GM18951 (cell line): ENCODE measurements around the gene SNX11.
"Not testable (repeated sequence)": the region's sequence is repeated elsewhere in the genome, so short reads cannot be mapped to it uniquely, and the experiment has no call there.

Experiments
- POLR2A ChIP-seq: IDR thresholded peaks from 4 replicates; pipeline ENCODE4 v1.6.1; 2011; ENCODE audit warnings: mild to moderate bottlenecking; ENCODE audit not compliant: insufficient read length, insufficient read depth; ENCODE audit errors: extremely low read depth
- in situ Hi-C: fragments of 300-500 bp; cut with MboI; formaldehyde crosslinking; loops from one replicate; pipeline ENCODE4 v1.12.0; 2022; ENCODE audit warnings: low sequenced_read_pairs, mixed read lengths, inconsistent platforms; ENCODE audit not compliant: unreplicated experiment

The SNX11 gene

DNA sequence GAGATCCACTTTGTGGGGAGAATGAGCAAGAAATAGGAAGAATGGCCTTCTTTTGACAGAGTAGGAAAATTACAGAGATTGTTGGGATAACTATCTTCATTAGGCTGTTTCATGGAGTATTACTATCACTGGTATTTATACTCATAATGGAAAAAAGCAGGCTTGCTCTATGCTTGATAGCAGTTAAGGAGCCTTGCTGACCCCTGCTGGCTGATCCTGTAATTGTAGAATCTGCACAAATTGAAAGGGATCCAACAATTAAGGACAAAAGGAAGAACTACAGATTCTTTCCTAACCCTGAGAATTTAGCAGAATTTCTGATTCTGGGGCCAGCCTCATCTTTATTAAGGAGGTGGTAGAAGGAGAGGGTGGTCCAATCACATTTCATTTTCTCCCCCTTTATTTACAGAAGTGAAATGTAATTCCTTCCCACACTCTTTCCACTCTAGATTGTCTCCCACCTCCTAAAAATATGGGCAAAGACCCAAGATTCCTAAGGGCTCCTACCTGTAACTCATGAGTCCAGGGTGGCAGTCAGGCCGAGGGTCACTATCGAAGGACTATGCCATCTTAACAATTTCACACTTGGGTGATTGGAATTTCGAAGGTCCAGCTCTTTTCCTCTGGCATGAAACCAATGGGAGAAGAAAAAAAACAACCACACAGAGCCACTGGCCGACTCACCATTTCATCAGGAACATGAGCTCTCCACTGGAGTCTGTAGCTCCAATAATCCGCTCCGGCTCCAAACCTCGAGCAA is 33.1 kb upstream of the SNX11 start:
- no peak for TF ChIP-seq POLR2A
- in situ Hi-C loops, result no loop called here

DNA sequence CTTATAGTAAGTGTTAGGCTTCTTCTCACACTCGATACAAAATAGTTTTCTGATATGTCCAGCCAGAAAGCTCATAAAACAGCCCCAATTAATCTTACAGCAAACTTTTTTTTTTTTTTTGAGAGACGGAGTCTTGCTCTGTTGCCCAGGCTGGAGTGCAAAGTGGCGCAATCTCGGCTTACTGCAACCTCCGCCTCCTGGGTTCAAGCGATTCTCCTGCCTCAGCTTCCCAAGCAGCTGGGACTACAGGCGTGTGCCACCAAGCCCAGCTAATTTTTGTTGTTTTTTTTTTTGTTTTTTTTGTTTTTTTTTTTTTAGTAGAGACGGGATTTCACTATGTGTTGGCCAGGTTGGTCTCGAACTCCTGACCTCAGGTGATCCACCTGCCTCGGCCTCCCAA is 30.4 kb upstream of the SNX11 start:
- in situ Hi-C loops, result not testable (repeated sequence)

GRCh38 chr17:48081858-48082257 is 25.7 kb upstream of the SNX11 start:
- TF ChIP-seq POLR2A, result no peak
- in situ Hi-C loops, result no loop called here

DNA sequence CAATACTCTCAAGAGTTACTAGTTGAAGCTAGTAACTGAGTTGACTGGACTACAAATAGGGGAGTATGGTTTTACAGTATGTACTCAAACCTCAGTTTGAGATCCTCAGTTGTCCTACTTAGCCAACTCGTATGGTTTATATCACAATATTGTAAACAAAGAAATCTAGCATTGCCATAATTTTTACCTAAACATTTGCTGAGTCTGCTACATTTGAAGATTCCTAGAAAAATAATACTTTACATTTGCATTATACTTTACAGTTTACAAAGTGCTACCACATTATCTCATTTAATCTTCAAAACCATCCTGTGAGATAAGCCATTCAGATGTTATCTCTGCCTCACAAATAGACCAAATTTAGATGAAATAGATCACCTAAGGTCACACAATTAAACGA is 22.6 kb upstream of the SNX11 start:
- in situ Hi-C loops, result no loop called here
- TF ChIP-seq POLR2A, result no peak

GRCh38 chr17:48093341-48094045 is 14.1 kb upstream of the SNX11 start:
- TF ChIP-seq POLR2A, result no peak
- in situ Hi-C loops, result no loop called here

GRCh38 chr17:48095611-48096010 is 12.0 kb upstream of the SNX11 start:
- TF ChIP-seq POLR2A, result no peak
- in situ Hi-C loops, result no loop called here

- in situ Hi-C loops, result no loop called here
Observed at GRCh38 chr17:48100160-48100559, 7.4 kb upstream of the SNX11 start.

GRCh38 chr17:48100591-48101011 is 7.0 kb upstream of the SNX11 start:
- in situ Hi-C loops, result no loop called here
- no peak for TF ChIP-seq POLR2A

More at GRCh38 chr17:48100160-48100559, 7.4 kb upstream of the SNX11 start:
- no peak for TF ChIP-seq POLR2A

DNA sequence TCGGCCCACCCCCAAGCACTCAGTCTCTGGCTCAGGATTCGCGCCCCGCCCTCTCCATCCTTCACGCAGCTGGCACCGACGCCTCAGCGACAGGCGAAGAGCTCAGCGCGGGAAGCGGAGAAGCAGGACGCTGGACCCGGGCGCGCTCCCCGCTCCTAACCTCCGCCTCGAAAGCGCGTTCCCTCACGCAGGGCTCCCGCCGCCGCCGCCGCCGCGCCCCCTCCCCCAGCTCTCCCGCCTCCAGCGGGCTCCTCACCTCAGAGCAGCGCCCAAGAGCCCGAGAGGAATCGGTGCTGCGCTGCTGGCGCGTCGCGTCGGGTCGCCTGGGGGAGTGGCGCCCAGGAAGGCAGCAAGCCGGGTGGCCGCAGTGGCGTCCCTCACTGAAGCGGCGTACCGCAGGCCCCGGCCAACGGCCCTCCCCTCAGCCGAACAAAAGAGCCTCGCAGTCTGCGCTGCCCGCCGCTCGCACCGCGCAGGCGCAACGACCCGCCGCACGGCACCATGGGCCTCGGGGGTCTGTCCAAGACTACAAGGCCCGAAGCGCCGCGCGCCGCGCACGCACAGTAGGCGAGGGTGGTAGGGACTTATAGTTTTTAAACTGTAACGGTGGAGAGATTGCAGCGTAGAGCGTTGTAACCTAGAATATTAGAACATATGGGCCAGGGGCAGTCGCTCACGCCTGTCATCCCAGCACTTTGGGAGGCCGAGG is 6.4 kb upstream of the SNX11 start, which contains the start of gene CBX1:
CBX1 (minus strand) TSS at position 467 of the 709 bp plus-strand sequence. CDS start 24,474 bp downstream, outside the sequence.
- in situ Hi-C loops, result no loop called here
- peak; percentile 66 for TF ChIP-seq POLR2A

DNA sequence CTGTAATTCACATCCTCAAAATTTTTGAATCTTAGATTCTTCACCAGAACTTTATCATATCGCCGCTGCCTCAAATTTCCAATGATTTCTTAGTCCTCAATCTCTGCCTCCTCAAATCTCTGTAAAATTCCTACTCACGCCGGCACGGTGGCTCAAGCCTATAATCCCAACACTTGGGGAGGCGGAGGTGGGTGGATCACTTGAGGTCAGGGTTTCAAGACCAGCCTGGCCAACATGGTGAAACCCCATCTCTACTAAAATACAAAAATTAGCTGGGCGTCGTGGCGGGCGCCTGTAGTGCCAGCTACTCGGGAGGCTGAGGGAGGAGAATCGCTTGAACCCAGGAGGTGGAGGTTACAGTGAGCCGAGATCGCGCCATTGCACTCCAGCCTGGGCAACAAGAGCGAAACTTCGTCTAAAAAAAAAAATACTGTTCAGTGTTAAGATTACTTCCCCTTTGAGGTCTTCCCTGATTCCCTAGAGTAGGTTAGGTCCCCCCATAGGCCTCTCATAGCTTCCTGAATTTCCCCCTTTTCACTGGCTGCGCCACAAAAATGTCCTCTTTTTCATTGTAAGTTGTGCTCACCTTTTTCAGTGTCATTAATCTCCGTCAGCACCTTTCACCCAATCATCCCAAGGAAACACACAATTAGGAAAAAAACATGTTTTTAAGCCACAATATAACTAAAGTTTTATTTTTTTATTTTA is 5.4 kb upstream of the SNX11 start:
- no peak for TF ChIP-seq POLR2A
- in situ Hi-C loops, result no loop called here

DNA sequence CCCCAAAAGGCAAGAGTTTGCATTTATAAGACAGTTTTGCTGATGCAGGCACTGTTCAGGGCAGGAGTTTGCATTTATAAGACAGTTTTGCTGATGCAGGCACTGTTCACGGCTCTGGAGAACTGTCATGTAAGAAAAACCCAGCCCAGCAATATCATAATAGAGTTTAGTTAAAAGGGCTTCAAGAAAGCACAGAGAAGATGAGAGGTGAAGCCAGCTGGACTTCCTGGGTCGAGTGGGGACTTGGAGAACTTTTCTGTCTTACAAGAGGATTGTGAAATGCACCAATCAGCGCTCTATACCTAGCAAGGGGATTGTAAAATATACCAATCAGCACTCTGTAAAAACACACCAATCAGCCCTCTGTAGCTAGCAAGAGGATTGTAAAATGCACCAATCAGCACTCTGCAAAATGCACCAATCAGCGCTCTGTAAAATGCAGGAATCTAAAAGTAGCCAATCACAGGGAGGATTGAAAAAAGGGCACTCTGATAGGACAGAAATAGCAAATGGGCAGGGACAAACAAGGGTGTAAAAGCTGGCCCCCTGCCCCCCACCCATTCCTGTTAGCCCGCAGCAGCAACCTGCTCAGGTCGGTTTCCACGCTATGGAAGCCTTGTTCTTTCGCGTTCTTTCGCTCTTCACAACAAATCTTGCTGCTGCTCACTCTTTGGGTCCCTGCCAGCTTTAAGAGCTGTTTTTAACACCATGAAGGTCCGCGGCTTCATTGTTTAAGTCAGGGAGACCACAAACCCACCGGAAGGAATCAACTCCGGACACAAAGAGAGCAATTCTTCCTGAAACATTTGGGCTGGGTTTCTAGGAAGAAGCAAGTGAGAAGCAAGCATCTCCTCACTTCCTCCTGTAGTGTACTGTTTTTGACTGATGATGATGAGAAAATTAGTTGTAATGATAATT is 4.5 kb upstream of the SNX11 start:
- no peak for TF ChIP-seq POLR2A
- in situ Hi-C loops, result no loop called here

DNA sequence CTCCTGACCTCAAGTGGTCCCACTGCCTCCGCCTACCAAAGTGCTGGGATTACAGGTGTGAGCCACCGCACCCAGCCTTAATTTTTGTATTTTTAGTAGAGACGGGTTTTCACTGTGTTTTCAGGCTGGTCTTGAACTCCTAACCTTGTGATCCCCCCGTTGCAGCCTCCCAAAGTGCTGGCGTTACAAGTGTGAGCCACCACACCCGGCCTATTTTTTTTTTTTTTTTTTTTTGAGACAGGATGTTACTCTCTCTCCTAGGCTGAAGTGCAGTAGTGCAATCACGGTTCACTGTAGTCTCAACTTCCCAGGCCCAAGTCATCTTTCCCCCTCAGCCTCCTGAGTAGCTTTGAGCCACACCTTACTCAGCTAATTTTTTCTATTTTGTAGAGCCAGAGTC is 3.1 kb upstream of the SNX11 start:
- no peak for TF ChIP-seq POLR2A
- in situ Hi-C loops, result no loop called here
